ENCODE results near the gene DPP6.

DPP6 gene

DNA sequence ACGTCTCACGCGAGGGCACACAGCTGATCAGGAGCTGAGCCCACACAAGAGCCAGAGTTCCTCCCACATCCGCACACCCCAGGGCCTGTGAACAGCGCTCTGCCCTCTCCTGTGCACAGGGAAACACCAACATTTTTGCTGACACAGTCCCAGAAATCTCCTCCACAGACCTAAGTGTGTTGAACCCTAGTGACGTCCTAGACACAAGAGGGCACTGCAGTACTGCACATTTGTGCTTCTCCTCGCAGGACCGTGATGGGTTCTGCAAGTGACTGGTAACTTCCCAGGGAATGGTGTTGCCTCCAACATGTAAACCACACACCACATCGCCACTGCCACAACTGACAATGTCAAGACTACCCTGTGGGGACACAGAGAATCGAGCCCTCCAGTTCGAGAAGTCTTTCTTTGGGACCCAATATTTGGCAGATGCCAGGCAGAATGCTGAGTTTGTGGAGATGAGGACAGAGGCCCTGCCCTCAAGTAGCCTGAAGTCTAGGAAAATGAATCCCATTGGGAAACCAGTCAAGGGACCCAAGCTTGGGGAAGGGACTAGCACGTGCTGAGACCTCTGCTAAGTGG, 780.5 kb downstream of the DPP6 start:
- no peak for DNase-seq (ENCODE audit: low read depth)

GRCh38 chr7:154836021-154836448, 783.8 kb downstream of the DPP6 start:
- no peak for DNase-seq (ENCODE audit: low read depth)

GRCh38 chr7:154837087-154837486, 784.9 kb downstream of the DPP6 start:
- no peak for DNase-seq (ENCODE audit: low read depth)

- no peak for DNase-seq (ENCODE audit: low read depth)
Measured at GRCh38 chr7:154837622-154838021, 785.4 kb downstream of the DPP6 start.

GRCh38 chr7:154840086-154840485, 787.9 kb downstream of the DPP6 start:
- no peak for DNase-seq (ENCODE audit: low read depth)

DNA sequence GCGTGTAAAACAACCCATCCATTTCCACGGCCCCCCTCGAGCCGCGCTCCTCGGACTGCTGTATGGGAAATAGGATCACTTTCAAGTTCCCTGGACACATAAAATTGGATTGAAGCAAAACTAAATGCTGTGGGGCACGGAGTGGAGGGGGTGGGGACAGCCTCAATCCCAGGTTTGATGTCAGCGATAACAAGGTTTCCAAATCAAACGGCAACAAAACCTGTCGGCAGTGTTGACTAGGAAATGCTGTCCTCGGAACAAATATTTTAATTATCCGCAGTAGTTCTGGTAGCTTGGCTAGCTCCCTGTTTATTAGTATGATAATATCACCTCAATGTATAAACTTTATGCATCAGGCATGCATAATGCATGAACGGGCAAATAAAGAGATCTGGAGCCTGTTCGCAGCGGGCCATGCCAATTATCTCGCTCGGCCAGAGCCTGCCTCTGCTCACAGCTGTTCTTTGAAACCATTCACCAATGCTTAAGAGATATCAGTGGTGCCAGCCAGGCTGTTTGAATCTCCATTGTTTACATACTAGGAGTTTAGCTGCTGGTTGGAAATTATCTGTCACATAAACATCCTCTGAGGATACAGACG, 789.6 kb downstream of the DPP6 start:
- DNase-seq (ENCODE audit: low read depth) = no peak

DNA sequence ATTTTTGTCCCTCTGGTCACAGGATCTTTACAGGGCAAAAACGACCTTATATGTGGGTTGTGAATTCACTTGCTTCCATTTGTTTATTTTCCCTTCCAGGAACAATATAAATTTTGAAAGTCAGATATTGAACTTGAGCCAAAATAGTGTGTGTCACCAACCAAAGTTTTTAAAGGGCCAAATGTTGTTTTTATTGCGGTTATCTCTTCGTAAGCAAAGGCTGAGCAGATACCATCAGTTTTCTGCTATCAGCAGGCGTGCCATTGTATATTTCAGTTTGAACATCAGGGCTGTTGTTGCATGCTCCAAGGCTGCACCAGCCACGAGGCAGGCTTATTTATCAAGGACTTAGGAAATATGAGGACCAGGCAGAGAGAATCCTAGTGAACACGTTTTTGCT, 790.4 kb downstream of the DPP6 start:
- no peak for DNase-seq (ENCODE audit: low read depth)

GRCh38 chr7:154843670-154844237, 791.6 kb downstream of the DPP6 start:
- no peak for DNase-seq (ENCODE audit: low read depth)

DNA sequence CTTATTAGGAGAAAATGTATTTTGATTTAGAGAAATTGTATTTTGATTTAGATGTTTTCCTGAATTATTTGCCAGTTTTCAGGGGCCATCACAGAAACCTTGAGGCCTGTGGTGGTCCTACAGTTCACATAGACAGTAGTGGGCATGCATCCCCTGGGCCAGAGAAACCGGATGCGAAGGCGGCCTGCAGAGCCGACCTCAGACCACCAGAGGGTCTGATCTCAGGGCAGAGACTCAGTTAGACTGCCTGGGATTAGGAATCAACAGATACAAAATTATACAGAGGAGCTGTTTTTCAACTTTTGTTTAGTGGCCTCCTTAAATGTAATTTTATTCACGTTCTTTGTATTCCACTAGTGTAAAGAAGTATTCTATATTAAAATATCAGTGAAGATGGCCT, 792.3 kb downstream of the DPP6 start:
- DNase-seq (ENCODE audit: low read depth) = no peak

GRCh38 chr7:154844955-154845354, 792.8 kb downstream of the DPP6 start:
- DNase-seq (ENCODE audit: low read depth) = no peak

DNA sequence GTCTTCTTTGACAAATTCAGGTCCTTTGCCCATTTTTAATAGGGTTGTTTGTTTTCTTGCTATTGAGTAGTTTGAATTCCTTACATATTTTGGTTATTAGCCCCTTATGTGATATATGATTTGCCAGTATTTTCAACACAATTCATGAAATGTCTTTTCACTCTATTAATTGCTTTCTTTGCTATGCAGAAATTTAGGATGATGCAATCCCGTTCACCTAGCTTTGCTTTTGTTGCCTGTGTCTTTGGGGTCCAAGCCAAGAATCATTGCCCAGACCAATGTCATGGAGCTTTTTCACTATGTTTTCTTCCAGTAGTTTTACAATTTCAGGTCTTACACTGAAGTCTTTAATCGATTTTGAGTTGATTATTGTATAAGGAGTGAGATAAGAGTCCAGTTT, 796.3 kb downstream of the DPP6 start:
- DNase-seq (ENCODE audit: low read depth) = no peak

GRCh38 chr7:154852205-154852604, 800.0 kb downstream of the DPP6 start:
- no peak for DNase-seq (ENCODE audit: low read depth)

DNA sequence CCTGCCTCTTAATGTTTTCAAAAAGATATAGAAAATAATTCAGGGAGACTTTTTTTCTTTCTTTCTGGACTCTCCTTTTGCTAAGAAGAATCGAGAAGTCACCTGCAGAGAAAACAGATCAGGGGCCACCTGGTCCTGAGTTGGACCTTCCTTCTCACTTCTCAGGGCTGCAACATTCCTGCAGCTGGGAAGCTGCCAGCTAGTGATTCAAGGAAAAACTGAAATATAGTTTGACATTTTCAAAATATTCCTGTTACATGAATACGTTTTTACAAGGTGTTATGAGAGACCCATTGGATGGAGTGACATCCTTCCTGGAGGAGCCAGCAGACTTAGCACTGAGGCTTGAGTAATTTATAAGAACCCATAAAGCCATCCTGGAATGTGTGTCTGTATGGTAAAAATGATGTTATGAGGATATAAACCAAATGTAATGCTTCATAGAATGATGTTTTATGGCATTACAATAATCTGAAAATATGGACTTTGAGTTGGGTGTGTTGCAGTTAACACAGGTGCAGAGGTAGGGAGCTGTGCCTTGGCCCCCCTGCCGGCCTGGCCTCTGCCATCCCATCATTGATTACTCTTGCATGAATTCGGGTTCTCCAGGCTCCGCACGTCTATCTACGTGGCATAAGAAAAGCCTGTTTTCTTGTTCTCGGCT, 801.0 kb downstream of the DPP6 start:
- DNase-seq (ENCODE audit: low read depth) = no peak

- no peak for DNase-seq (ENCODE audit: low read depth)
Measured at GRCh38 chr7:154853727-154854095, 801.5 kb downstream of the DPP6 start.

GRCh38 chr7:154854836-154855235, 802.6 kb downstream of the DPP6 start:
- DNase-seq (ENCODE audit: low read depth) = no peak

GRCh38 chr7:154855366-154855765, 803.2 kb downstream of the DPP6 start:
- DNase-seq (ENCODE audit: low read depth) = no peak

- DNase-seq (ENCODE audit: low read depth) = no peak
Measured at GRCh38 chr7:154856733-154857132, 804.5 kb downstream of the DPP6 start.

DNA sequence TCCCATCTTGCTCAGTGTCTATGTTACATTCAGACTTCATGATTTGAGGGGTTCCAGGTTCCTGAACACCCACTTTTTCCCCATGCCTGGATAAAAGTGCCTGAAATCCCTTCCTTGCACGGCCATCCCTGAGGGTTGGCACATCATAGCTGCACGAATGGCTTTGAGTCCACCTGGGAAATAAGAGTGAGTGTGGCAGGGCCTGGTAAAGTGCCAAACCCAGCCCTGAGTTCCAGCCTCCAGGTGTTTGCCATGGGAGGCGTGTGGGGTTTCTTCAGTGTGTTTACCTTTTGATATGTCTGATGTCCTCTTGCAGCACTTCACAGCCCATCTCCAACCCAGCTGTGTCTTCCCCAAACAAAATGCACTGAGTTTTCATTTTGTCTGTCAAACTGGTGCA, 805.0 kb downstream of the DPP6 start:
- DNase-seq (ENCODE audit: low read depth) = no peak

- DNase-seq (ENCODE audit: low read depth) = no peak
Measured at GRCh38 chr7:154857728-154858681, 805.8 kb downstream of the DPP6 start.

DNA sequence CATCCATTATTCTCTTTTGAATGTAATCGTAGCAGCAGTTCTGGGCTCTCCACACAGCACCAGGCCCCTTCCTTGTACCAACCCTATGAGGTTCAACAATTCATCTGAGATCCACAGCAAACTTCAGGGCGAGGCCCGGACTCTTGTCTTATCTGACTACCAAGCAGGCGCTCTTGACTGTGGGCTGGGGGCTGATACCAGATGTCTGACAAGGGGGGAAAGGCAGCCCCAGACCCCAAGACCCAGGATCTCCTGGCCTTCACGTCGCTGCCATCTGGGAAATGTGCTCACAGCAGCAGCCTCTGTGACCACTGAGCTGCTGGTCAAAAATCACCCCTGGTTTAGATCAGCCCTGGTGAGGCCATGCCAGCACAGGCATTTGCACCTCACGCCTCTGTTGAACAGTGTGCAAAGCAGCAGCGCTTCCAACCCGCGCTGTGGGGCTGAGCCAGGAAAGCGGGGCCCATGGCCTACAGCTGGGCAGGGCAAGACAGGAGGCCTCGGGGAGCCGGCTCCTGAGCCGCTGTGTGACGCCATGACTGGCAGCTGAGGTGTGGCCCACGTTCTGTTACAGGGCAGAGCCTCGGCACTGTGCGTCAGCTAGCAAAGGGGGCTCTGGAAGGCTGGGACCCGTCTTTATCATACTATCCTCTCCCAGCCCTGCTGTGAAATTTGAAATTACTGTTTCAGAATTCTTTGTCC, 806.8 kb downstream of the DPP6 start:
- DNase-seq (ENCODE audit: low read depth) = no peak

- no peak for DNase-seq (ENCODE audit: low read depth)
Measured at GRCh38 chr7:154859747-154860620, 807.8 kb downstream of the DPP6 start.
